GM18499 (cell line): ENCODE results near the gene CEL.
"Not testable (repeated sequence)": the region's sequence is repeated elsewhere in the genome, so short reads cannot be mapped to it uniquely, and the experiment has no call there.

Experiments
- ATAC-seq: cut with Tn5 transposase; IDR thresholded peaks from one replicate; pipeline ENCODE4 v1.9.1; 2021; ENCODE audit warnings: moderate number of reproducible peaks; ENCODE audit not compliant: insufficient read depth, unreplicated experiment

Gene CEL

DNA sequence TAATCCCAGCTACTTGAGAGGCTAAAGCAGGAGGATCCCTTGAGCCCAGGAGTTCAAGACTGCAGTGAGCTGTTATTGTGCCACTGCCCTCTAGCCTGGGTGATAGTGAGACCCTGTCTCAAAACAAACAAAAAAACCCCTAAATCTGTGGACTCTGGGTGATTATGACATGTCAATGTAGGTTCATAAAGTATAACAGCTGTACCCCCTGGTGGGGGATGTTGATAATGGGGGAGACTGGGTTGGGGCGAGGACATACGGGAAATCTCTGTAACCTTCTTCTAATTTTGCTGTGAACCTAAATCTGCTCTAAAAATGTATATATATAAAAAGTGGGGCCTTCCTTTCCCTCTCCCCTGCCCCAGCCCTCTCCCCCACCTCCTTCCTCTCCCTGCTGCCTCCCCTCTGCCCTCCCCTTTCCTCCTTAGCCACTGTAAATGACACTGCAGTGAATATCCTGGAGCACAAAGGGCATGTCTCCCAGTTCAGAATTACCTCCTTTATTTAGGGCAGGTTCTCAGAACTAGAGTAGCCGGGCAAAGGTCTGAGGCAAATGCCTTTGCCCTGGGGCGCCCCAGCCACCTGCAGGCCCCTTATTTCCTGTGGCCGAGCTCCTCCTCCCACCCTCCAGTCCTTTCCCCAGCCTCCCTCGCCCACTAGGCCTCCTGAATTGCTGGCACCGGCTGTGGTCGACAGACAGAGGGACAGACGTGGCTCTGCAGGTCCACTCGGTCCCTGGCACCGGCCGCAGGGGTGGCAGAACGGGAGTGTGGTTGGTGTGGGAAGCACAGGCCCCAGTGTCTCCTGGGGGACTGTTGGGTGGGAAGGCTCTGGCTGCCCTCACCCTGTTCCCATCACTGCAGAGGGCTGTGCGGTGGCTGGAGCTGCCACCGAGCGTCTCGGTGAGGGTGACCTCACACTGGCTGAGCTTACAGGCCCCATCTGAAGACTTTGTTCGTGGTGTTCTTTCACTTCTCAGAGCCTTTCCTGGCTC, 19.3 kb downstream of the CEL start:
- not testable (repeated sequence) for ATAC-seq

DNA sequence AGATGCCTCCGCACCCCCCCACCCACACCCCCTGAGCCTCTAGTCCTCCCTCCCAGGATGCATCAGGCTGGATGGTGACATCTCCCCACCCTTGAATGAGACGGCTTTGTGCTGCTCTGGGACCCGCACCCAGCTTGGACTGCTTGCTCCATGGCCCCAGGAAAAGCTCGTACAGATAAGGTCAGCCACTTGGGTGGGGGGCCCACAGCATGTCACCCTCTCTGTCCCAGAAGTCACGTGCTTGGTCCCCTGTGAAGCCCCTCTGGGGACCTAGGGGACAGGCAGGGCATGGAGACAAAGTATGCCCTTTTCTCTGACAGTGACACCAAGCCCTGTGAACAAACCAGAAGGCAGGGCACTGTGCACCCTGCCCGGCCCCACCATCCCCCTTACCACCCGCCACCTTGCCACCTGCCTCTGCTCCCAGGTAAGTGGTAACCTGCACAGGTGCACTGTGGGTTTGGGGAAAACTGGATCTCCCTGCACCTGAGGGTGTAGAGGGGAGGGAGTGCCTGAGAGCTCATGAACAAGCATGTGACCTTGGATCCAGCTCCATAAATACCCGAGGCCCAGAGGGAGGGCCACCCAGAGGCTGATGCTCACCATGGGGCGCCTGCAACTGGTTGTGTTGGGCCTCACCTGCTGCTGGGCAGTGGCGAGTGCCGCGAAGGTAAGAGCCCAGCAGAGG, 20.3 kb downstream of the CEL start:
- ATAC-seq = not testable (repeated sequence)

DNA sequence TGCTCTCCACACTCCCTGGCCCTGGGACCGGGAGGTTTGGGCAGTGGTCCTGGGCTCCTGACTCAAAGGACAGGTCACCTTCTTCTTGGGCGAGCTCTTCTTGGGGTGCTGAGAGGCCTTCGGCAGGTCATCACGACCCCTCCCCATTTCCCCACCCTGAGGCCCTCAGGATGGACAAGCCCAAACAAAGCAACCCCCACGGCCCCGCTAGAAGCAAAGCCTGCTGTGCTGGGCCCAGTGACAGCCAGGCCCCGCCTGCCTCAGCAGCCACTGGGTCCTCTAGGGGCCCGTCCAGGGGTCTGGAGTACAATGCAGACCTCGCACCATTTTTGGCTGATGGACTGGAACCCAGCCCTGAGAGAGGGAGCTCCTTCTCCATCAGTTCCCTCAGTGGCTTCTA, 21.9 kb downstream of the CEL start:
- ATAC-seq = not testable (repeated sequence)

DNA sequence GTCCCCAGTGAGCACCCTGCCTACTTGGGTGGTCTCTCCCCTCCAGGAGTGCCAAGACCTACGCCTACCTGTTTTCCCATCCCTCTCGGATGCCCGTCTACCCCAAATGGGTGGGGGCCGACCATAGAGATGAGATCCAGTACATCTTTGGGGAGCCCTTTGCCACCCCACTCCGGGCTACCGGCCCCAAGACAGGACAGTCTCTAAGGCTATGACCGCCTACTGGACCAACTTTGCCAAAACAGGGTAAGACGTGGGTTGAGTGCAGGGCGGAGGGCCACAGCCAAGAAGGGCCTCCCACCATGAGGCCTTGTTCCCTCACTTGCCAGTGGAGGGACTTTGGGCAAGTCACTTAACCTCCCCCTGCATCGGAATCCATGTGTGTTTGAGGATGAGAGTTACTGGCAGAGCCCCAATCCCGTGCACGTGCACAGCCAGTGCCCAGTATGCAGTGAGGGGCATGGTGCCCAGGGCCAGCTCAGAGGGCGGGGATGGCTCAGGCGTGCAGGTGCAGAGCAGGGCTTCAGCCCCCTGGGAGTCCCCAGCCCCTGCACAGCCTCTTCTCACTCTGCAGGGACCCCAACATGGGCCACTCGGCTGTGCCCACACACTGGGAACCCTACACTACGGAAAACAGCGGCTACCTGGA, 24.6 kb downstream of the CEL start:
- not testable (repeated sequence) for ATAC-seq

DNA sequence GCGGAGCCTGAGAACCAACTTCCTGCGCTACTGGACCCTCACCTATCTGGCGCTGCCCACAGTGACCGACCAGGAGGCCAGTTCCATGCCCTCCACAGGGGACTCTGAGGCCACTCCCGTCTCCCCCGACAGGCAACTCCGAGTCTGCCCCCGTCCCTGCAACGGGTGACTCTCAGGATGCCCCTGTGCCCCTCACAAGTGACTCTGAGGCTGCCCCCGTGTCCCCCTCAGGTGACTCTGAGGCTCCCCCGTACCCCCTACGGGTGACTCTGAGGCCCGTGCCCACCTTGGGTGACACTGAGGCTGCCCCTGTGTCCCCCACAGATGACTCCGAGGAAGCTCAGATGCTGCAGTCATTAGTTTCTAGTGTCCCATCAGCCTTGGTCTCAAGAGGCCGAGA, 25.1 kb downstream of the CEL start:
- ATAC-seq = no peak

DNA sequence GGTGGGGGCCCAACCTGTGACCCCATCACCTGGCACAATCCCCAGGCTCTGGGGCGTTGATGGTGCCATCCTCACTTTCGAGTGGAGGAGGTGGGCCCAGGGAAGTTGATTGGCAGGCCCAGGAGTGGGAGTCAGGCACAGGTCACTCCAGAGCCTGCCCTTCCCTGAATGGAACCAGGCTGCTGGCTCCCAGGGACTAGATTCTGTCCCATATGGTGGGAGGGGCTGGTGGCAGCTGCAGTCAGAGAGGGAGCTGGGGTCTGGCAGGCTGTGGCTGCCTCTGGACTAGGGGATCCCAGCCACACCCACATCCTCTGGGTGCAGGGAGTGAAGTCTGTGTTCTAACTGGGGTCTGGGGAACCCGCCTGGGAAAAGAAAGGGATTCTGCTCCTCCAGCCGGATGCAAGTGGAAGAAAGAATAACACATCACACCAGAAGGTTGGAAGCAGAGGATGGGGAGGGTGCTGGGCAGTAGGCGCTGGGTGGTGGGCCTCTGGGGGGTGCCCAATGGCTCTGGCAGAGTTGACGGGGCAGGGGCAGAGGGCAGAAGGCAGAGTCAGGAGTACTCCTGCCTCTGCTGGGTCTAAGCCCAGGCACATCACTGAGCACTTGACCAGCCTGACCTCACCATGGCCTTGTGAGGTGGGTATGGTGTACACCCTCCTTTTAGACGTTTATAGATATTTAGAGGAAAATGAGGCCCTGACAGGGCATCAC, 25.8 kb downstream of the CEL start:
- no peak for ATAC-seq

DNA sequence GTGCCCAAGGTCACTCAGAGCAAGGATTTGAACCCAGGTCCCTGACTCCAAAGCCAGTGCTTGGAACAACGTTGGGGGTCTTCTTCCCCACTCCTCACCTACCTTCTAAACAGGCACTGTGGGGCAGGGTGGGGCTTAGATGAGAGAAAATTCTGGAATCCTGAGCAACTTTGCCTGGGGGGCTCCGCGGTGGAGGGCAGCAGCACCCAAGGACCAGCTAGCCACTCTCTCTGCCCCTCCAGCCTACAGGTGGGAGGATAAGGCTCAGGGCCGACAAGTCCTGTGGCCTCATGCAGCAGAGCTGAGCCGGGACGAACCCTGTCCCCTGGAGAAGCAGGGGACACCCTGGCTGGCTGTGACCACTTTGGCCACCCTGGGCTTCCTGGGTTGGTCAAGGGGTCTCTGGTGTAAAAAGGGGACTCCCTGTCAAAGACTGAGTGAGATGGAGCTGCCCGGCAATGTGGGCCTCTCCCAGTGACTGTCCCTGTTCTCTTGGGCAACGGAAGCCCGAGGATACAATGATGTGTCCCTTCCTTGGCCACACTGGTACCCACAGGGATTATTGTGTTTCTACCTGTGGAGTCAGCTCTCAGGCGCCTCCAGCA, 26.5 kb downstream of the CEL start:
- no peak for ATAC-seq

DNA sequence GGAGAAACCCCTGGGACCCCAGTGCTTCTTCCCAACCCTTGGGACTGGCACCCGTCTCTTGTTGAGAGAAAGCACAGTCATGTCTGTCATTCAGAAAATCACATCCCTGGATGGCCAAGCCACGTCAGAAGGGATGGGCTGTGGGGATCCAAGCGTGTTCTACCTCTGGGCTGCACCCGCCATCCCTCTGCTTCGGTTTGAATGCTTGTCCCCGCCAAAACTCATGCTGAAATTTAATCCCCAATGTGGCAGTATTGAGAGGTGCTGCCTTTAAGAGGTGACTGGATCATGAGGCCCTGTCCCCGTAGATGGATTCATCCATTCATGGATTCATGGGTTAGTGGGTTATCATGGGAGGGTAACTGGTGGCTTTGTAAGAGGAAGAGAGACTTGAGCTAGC, 27.0 kb downstream of the CEL start:
- no peak for ATAC-seq

DNA sequence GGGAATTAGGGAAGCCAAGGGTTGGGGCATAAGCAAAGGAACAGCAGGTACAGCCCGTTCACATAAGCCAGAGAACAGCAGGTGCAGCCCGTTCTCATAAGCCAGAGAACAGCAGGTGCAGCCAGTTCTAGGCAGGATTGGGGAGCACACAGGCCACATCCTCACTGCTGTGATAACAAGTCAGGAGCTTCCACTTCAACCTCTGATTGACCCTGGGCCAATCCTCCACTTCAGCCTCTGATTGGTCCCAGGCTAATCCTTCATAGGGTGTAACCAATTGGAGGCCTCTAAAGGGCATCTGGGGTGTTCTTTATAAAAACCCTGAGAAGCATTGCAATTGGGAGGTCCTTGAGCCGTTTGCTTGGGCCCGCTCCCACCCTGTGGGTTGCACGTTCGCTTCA, 27.5 kb downstream of the CEL start:
- no peak for ATAC-seq

DNA sequence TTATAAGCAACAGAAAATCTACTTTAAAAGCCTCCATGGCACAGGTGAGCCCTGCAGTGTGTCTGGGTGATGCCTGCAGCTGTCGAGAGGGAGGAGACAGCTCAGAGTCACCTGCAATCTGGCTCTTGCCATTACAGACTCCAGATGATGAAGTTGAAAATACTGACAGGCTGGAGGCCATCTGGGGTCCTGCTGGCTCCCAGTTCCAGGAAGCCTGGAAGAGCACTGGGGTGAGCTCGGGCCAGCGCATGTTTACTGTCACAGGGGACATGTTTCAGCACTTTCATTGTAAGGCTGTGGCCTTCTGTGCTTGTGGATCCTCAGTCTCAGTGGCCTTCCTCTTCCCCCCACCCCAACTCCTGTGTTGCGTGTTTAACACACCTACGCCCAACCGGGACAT, 28.4 kb downstream of the CEL start:
- no peak for ATAC-seq

DNA sequence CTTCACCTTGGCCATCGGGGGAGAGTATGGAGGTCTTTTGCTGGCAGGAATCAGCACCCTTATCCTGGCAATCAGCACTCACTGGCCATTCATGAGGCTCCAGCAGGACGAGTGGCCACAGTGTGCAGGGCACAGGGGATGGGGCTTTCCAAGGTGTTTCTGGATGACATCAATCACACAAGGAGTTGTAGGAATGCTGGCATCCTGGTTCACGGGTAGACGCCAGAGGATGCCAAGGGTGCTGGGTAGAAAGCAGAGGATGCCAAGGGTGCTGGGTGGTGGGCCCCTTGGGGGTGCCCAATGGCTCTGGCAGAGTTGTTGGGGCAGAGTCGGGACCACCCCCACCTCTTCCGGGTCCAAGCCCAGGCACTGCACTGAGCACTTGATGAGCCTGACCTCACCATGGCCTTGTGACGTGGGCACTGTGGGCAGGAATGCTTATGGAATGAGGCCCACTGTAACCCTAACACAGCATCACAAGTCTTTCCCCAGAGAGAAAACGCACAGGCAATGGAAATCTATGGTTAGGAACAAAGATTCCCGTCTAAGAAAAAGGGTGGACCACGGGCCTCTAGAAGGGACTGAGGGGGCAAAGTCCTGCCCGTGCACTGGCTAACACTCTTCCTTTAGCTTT, 29.1 kb downstream of the CEL start:
- no peak for ATAC-seq

DNA sequence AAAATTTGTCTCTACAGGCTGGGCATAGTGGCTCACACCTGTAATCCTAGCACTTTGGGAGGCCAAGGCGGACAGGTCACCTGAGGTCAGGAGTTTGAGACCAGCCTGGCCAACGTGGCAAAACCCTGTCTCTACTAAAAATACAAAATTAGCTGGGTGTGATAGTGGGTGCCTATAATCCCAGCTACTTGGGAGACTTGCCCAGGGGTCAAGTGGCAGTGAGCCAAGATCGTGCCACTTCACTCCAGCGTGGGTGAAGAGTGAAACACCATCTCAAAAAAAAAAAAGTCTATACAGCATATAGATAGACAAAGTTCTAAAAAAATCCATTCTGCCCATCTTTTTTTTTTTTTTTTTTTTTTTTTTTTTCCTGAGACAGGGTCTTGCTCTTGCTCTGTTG, 32.6 kb downstream of the CEL start:
- ATAC-seq = not testable (repeated sequence)

DNA sequence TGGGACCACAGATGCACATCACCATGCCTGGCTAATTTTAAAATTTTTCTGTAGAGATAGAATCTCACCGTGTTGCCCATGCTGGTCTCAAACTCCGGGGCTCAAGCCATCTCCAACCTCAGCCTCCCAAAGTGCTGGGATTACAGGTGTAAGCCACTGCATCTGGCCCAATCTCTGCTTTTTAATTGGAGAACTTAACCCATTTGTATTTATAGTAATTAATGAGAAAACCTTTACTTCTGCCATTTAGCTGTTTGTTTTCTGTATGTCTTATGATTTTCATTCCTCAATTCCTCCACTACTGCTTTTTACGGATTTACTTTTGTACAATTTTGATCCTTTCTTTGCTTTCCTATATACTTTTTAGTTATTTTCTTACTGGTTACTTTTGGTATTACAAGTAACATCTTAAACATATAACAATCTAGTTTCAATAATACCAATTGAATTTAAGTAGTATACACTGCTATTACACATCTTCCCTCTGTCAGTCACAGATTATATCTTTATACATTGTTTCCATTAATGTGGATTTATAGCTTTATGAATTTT, 33.1 kb downstream of the CEL start:
- ATAC-seq = no peak

DNA sequence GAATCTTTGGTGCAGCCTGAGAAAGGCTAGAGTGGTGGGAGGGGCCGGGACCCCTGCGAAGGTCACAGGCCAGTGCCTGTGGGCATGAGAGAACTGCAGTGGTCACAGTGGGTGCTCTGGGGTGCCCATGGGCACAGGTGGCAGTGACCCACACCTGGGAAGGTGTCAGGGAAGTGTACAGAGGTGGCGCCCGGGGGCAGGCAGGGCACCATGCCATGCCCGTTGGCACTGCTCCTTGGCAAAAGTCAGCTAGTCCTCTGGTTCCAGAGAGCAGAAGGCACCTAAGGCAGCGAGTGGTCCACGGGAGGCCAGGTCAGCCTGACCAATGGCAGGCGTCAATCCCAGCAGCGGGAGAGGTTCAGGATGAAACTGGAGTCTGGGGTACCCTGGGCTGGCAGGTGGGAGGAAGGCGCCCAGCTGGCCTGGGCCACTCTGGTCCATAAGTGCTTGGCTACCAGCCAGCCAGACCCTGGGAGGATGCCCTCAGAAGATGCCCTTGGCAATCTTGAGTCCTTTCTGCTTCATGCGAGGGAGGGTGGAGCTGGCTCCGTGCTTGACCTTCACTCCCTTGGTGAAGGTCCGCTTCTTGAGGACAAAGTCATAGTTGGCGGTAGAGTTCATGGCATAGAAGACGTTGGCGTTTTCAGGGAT, 36.4 kb downstream of the CEL start:
- no peak for ATAC-seq

DNA sequence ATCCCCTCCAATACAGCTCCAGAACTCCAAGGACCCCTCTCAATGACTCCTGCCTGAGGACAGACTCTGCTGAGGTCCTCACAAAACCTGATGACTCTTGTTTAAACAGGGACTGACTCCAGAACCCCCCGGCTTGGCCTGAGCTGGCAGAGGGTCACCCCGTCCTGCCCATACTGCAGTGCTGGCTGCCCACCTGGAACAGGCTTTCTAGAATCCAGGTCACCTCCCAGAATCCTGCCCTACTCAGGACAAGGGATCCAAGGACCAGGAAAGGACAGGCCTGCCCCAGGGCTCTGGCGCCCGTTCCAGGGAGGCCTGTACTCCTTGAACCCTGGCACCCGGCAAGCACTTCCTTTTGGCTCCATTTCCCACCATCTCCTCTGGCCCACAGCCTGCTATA, 37.1 kb downstream of the CEL start:
- ATAC-seq = no peak

DNA sequence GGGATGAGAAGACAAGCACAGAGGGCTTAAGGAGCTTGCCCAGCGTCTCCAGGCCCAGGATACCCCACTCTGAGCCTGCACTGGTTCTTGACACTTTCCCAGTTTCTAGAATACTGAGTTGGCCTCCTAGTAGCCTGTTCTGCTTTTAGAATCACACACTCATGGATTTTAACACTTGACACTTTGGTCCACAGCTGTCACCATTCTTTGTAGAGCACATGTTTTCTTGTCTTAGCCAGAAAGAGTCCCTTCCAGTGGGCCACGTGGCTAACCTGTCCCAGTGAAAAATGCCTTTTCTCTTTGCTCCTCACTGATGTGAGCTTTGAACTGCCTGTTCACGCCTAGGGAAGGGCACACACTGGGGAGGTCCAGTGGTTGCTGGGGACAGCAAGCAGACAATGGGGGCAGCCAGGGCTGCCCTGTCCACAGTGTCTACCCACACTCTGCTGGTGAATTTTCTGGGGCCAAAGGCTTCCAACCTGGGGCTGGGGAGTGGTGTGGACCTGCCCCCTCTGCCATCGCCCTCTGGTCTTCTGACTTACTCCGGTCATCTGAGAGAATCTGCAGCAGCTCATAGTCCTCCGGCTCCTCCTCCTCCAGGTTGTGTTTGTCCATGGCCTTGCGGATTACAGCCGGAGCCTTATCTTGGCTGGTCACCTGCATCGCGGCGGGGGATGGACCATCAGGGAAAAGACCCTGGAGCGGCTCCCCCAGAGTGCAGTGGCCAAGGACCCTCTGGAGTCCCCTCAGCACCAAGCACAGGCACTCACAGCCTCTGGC, 38.1 kb downstream of the CEL start:
- no peak for ATAC-seq

DNA sequence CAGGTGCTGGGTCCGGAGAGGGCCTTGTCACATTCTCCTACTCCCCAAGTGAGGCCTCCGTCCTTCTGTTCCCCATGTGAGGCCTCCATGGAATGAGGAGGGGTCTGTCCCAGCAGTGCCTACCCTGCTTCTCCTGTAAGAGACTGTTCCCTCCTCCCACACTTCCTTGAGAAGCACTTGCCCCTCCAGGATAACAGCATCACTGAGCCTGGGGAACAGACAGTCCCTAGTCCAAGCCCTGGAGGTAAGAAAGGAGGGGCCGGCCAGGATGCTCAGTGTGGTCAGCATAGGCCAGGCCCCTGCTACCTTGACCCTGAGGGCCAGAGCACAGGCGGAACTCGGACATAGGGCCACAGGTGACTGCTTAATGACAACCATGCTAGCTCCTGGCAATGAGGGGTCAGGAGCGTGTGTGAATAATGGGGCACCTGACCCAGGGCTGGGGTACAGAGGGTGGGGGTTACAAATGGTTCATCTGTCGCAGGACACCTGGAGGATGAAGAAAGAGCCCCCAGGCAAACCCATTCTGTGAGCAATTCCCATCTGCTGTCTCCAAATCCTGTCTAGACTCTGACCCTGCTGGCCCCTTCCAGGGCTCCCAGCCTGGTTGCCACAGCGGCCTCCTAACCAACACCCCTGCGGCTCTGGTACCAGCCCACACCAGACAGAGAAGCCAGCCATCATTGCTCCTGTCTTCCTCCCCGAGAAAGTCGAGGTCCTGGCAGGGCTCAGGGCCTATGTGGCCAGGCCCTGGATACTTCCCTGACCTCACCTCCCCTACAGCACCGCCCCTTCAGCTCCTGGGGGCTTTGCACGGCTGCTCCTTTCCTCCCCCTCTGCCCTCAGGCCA, 39.0 kb downstream of the CEL start:
- no peak for ATAC-seq
